ENCODE results near the gene AHCYL2.

GRCh38 chr7:129199406-129199805 lies 25.4 kb upstream of the AHCYL2 start:
- TF ChIP-seq POLR2A (IDR thresholded peaks at IDR 0.05) (no peak), CTCF (IDR thresholded peaks at IDR 0.05) (no peak)
